HUES6 (cell line): ENCODE results near the gene DPH6.

Experiments used
- H3K27ac ChIP-seq: 2 replicates; pipeline ENCODE4 v1.7.0; 2013; ENCODE audit warnings: low read depth, mild to moderate bottlenecking, low read length, inconsistent platforms
- H3K27me3 ChIP-seq: 2 replicates; pipeline ENCODE4 v1.6.1; 2013; ENCODE audit warnings: low read length; ENCODE audit not compliant: control insufficient read depth, insufficient read depth
- H3K36me3 ChIP-seq: 2 replicates; pipeline ENCODE4 v1.6.1; 2013; ENCODE audit warnings: low read length; ENCODE audit not compliant: control insufficient read depth, insufficient read depth
- H3K4me1 ChIP-seq: 2 replicates; pipeline ENCODE4 v1.6.1; 2013; ENCODE audit warnings: low read length; ENCODE audit not compliant: control insufficient read depth, insufficient read depth
- H3K4me3 ChIP-seq: 2 replicates; pipeline ENCODE4 v1.5.1; 2013; ENCODE audit warnings: low read depth, low read length
- H3K9ac ChIP-seq: one replicate; pipeline ENCODE4 v1.6.1; 2013; ENCODE audit warnings: mild to moderate bottlenecking, low read length
- H3K9me3 ChIP-seq: 2 replicates; pipeline ENCODE4 v1.6.1; 2013; ENCODE audit warnings: low read depth, low read length; ENCODE audit not compliant: control insufficient read depth, insufficient read depth

The DPH6 gene

DNA sequence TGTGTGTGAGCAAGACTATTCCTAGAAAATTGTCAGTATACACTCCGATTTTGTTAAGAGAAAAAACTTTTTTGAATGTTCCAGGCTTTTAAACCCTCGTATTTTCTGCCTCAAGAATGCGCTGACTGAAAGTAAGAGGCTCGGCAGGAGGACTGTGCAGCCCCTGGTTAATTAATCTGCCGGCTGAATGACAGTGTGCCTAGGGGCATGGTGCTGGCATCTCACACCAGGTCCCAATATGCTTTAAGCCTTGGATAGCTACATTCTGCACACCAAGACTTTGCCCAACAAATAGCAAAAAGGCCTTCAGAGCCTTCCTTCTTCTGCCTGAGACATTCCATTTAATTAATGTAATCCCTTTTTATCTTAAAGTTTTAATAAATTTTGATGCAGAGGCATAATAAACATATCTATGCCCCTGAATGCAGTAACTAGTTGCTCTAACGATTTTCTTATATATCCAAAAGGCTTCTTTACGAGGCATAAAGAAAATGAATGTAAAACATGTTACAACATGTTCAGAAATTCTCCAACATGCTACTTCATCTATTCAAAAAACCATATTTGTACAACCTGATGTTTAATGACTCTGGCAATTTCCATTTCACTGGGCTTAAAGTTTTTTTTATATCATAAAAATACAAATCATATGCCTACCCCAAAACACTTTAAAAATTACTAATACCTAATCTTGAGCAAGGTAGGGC is 37.9 kb downstream of the DPH6 start:
- Histone ChIP-seq H3K4me3 (no peak overlapping the region), H3K36me3 (no peaks in the 10 kb centered on the region), H3K27ac (no peak overlapping the region), H3K9ac (no peak overlapping the region), H3K27me3 (no peaks in the 10 kb centered on the region), H3K9me3 (no peaks in the 10 kb centered on the region), H3K4me1 (peaks cover 12% of the 10 kb centered on the region)

DNA sequence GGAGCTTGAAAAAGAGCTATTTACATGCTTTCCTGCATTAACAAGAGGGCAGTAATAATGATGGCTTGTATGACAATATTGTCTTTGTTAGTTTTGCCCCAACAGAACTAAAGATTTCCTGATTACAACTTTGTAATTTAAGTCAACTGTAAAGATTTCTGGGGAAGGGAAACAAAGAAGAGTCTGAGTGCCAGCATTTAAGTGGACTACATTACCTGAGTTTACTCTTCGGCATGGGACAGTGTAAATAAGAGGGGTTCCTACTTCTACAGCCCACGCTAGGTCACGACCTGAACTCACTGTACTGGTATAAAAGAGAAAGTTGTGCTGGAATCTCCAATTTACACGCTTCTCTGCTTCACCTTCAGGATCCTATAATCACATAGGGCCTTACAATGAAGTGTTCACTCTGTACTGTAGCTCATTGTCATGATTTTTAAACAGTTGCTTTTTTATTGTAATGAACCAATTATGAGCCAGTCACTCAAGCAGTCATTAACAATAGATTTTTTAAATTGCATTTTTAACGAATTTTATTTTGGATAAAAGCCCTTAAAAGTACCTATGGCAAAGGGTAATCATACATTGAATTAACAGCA is 39.6 kb downstream of the DPH6 start:
- Histone ChIP-seq H3K27me3 (no peaks in the 10 kb centered on the region), H3K9ac (no peak overlapping the region), H3K4me1 (peaks cover 12% of the 10 kb centered on the region), H3K4me3 (no peak overlapping the region), H3K27ac (0 out of 2 replicates have a peak overlapping the region, but pooled peaks have one; percentile 31), H3K9me3 (no peaks in the 10 kb centered on the region), H3K36me3 (no peaks in the 10 kb centered on the region)

DNA sequence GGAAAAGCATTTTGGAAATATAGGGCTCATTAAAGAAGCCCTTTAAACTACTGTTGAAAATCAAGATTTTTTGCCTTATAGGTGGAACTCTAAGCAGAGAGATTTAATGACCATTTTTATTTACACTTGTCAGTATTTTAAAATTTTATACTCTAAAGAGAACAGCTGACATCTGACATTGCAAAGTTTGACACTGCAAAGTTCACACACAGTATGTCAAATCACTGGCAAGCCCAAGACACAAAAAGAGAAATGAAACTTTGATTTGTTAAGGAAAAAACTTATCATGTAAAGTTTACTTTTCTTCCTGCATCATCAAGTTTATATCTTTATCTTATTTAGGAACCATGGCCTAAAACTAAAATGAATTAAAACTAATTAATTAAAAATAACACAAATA is 40.2 kb downstream of the DPH6 start:
- H3K27ac ChIP-seq: 0 out of 2 replicates have a peak overlapping the region, but pooled peaks have one; percentile 65
- peaks cover 12% of the 10 kb centered on the region for H3K4me1 ChIP-seq
- H3K27me3 ChIP-seq: no peaks in the 10 kb centered on the region
- no peaks in the 10 kb centered on the region for H3K9me3 ChIP-seq
- H3K36me3 ChIP-seq: no peaks in the 10 kb centered on the region
- no peak overlapping the region for H3K9ac ChIP-seq
- no peak overlapping the region for H3K4me3 ChIP-seq

DNA sequence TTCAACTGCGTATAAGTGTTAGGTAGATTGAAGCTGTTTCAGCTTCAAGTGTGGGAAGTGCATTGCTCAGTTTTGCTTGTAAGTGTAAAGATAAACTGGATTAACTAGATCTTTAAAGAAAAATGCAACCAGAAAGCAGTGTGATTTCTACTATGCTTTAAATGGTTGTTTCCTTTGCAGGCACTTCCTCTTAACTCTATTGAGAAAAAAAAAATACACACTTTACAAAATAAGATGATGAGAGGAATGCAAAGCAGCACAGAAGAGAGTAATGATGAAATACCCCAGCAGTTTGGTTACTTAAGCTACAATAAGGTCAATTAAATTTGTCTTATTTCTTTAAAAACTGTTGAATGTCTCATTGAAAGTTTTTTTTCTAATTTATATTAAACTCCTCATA is 40.8 kb downstream of the DPH6 start:
- H3K4me3 ChIP-seq: no peak overlapping the region
- H3K36me3 ChIP-seq: no peaks in the 10 kb centered on the region
- peaks cover 12% of the 10 kb centered on the region for H3K4me1 ChIP-seq
- H3K27me3 ChIP-seq: no peaks in the 10 kb centered on the region
- H3K9me3 ChIP-seq: no peaks in the 10 kb centered on the region
- H3K9ac ChIP-seq: no peak overlapping the region
- 0 out of 2 replicates have a peak overlapping the region, but pooled peaks have one; percentile 65 for H3K27ac ChIP-seq

DNA sequence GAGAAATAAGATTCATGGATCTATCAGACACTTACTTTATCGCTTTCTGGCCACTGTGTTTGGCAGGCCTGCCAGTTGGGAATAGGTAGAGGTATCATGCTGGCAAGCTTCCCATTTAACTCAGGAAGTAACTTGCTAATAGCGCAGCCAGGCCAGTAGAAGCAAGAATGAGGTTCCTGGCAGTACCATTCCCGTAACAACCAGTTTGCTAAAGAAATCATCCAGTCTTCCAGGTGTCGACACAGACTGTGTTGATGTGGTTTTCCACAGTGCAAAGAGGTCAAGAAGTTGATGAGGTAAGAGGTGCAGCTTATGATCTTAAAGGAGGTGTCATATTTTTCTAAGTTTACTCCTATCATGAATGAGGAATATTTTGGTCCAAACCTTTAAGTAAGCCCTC is 46.2 kb downstream of the DPH6 start:
- Histone ChIP-seq H3K4me3 (no peak overlapping the region), H3K27ac (no peak overlapping the region), H3K9ac (no peak overlapping the region), H3K36me3 (no peaks in the 10 kb centered on the region), H3K27me3 (no peaks in the 10 kb centered on the region), H3K9me3 (no peaks in the 10 kb centered on the region), H3K4me1 (peaks cover 3% of the 10 kb centered on the region; the same call in 1 of the 2 replicates)

DNA sequence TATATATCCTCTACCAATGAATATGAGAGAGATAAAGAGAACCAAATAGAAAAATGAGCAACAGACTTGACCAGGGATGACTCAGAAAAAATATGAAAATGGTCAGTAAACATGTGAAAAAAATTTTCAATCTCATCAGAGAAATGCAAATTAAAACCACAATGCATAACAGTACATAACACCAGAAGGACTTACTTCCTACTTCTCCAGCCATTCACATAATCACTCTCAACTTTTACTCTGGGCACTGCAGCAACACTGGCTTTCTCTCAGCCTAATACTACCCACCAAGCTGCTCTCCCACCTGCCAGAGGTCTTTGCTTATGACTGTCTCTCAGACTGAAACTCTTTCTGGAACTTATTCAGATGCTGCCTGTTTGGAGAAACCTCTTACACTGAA is 49.4 kb downstream of the DPH6 start:
- H3K27me3 ChIP-seq: no peaks in the 10 kb centered on the region
- no peaks in the 10 kb centered on the region for H3K9me3 ChIP-seq
- H3K9ac ChIP-seq: no peak overlapping the region
- H3K27ac ChIP-seq: no peak overlapping the region
- H3K4me1 ChIP-seq: peaks cover 3% of the 10 kb centered on the region; the same call in 1 of the 2 replicates
- no peaks in the 10 kb centered on the region for H3K36me3 ChIP-seq
- no peak overlapping the region for H3K4me3 ChIP-seq

DNA sequence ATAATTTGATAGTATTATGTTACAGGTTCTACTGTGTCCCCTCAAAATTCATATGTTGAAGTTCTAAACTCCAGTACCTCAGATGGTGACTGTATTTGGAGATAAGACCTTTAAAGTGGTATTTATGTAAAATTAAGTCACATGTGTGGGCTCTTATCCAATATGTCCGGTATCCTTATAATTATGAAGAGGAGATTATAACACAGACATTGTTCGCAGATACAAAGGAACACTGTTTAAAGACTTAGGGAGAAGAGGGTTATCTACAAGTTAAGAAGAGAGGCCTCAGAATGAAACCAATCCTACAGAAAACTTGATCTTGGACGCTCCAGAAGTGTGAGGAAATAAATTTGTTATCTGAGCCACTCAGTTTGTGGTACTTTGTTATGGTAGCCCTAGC is 50.9 kb downstream of the DPH6 start:
- Histone ChIP-seq H3K27me3 (no peaks in the 10 kb centered on the region), H3K36me3 (0 out of 2 replicates have a peak, but pooled peaks cover 6% of the 10 kb centered on the region), H3K9me3 (peaks cover 11% of the 10 kb centered on the region), H3K4me1 (peaks cover 3% of the 10 kb centered on the region; the same call in 1 of the 2 replicates), H3K9ac (no peak overlapping the region), H3K4me3 (no peak overlapping the region), H3K27ac (no peak overlapping the region)

DNA sequence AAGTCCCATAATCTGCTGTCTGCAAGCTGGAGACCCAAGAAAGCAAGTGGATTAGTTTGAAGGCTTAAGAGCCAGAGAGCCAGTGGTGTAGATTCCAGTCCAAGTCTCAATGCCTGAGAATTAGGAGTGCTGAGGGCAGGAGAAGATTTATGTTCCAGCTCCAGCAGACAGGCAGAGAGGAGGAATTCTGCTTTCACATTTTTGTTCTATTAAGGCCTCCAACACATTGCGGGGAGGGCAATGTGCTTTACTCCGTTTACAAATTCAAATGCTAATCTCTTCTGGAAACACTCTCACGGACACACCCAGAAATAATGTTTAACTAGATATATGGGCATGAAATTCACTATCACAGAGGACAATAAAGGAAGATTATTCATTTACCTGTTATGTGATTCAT is 54.0 kb downstream of the DPH6 start:
- Histone ChIP-seq H3K27me3 (no peaks in the 10 kb centered on the region), H3K36me3 (peaks cover 10% of the 10 kb centered on the region), H3K4me3 (no peak overlapping the region), H3K27ac (no peak overlapping the region), H3K9ac (no peak overlapping the region), H3K9me3 (peaks cover 30% of the 10 kb centered on the region), H3K4me1 (no peaks in the 10 kb centered on the region; the same call in 1 of the 2 replicates)

DNA sequence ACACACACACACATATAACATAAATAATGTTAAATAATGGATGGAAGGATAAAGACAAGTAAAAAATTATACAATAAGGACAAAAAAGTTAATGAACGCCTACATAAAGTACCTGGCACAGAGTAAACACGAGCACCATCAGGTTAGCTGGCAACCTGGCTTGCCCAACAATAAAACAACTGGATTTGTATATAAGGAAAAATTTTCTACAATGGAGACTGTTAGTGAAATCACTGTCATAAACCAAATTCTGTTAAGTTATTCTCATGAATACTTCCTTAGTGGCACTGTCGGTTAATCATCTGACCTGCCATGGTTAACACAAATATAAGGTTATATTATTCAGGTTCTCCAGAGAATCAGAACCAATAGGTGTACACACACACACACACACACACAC is 54.8 kb downstream of the DPH6 start:
- Histone ChIP-seq H3K9me3 (peaks cover 38% of the 10 kb centered on the region), H3K9ac (no peak overlapping the region), H3K4me1 (no peaks in the 10 kb centered on the region), H3K4me3 (no peak overlapping the region), H3K27me3 (no peaks in the 10 kb centered on the region), H3K27ac (no peak overlapping the region), H3K36me3 (peaks cover 17% of the 10 kb centered on the region)

DNA sequence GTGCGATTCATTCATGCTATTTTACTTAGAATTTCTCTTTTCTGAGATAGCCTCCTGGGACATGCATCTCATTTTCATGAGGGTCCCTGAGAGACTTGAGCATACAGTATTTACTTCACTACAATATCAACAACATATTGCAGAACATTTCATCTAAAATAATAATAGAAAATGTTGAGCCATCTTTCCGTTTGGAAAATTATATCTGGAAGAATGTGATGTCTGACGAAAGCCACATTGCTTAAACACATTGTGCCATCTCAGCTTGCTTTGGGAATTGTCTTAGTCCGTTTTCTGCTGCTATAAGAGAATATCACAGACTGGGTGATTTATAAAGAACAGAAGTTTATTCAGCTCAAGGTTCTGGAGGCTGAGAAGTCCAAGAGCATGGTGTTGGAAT is 55.5 kb downstream of the DPH6 start:
- H3K9me3 ChIP-seq: peaks cover 44% of the 10 kb centered on the region
- no peak overlapping the region for H3K27ac ChIP-seq
- H3K4me3 ChIP-seq: no peak overlapping the region
- peaks cover 18% of the 10 kb centered on the region for H3K36me3 ChIP-seq
- no peaks in the 10 kb centered on the region for H3K27me3 ChIP-seq
- H3K4me1 ChIP-seq: no peaks in the 10 kb centered on the region
- no peak overlapping the region for H3K9ac ChIP-seq

DNA sequence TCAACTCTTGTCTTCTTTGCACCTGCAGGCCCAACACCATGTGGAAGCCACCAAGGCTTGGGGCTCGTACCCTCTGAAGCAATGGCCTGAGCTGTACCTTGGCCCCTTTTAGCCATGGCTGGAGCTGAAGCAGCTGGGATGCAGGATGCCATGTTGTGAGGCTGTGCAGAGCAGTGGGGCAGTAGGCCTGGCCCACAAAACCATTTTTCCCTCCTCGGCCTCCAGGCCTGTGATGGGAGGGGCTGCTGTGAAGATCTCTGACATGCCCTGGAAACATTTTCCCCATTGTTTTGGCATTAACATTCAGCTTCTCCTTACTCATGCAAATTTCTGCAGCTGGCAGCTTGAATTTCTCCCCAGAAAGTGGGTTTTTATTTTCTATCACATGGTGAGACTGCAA is 58.5 kb downstream of the DPH6 start:
- no peaks in the 10 kb centered on the region for H3K4me1 ChIP-seq
- H3K9me3 ChIP-seq: peaks cover 56% of the 10 kb centered on the region
- H3K9ac ChIP-seq: no peak overlapping the region
- H3K36me3 ChIP-seq: peaks cover 32% of the 10 kb centered on the region
- no peak overlapping the region for H3K4me3 ChIP-seq
- no peak overlapping the region for H3K27ac ChIP-seq
- H3K27me3 ChIP-seq: no peaks in the 10 kb centered on the region
